ENCODE data around the gene KCNQ1. TPM values are rescaled to one million over a fixed set of nuclear protein-coding genes. Genes with fewer than 3 reads are reported as not detected.

Gene KCNQ1
- total and polyA plus RNA-seq, 9 of the 15 experiments (the other 6 are each of a cell fraction or from before 2014, with no cell fraction given) = 0.44 TPM; not detected in 8

DNA sequence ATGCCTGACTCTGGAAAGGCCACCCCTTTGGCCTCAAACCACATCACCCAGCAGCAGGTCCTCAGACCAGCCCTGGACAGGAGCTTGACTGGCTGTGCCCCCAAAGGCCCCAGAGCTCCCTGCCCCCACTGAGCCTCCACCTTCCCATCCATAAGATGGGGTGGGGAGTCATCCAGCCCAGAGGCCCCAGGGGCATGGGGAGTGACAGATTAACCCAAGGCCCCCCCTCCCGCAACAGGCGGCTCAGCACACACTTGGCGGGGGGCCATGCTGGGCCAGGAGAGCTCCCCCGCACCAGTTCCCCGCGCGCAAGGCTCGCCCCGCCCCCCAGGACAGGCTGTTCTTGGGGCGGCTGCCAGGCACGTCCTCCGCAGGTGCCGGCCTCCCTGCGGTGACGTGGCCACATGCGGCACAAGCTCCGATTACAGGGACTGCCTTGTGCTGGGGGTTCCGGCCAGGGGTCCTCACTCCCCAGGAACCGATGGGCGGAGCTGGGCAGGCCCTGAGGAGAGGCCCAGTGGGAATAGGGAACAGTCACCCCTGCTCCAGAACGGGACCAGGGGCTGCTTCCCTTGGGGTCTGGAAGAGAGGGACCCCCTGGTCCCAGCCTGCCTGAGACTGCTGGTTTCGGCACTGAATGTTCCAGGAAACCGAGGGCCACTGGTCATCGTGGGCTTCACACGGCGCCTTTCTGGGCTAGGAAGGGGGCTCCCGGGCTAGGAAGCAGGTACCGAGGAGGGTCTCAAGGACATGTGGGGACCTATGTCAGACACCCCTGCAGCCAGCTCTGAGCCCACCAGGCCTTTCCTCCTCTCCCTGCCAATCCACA is 445.9 kb downstream of the KCNQ1 start (continued):
- TF ChIP-seq, protein P1, sequence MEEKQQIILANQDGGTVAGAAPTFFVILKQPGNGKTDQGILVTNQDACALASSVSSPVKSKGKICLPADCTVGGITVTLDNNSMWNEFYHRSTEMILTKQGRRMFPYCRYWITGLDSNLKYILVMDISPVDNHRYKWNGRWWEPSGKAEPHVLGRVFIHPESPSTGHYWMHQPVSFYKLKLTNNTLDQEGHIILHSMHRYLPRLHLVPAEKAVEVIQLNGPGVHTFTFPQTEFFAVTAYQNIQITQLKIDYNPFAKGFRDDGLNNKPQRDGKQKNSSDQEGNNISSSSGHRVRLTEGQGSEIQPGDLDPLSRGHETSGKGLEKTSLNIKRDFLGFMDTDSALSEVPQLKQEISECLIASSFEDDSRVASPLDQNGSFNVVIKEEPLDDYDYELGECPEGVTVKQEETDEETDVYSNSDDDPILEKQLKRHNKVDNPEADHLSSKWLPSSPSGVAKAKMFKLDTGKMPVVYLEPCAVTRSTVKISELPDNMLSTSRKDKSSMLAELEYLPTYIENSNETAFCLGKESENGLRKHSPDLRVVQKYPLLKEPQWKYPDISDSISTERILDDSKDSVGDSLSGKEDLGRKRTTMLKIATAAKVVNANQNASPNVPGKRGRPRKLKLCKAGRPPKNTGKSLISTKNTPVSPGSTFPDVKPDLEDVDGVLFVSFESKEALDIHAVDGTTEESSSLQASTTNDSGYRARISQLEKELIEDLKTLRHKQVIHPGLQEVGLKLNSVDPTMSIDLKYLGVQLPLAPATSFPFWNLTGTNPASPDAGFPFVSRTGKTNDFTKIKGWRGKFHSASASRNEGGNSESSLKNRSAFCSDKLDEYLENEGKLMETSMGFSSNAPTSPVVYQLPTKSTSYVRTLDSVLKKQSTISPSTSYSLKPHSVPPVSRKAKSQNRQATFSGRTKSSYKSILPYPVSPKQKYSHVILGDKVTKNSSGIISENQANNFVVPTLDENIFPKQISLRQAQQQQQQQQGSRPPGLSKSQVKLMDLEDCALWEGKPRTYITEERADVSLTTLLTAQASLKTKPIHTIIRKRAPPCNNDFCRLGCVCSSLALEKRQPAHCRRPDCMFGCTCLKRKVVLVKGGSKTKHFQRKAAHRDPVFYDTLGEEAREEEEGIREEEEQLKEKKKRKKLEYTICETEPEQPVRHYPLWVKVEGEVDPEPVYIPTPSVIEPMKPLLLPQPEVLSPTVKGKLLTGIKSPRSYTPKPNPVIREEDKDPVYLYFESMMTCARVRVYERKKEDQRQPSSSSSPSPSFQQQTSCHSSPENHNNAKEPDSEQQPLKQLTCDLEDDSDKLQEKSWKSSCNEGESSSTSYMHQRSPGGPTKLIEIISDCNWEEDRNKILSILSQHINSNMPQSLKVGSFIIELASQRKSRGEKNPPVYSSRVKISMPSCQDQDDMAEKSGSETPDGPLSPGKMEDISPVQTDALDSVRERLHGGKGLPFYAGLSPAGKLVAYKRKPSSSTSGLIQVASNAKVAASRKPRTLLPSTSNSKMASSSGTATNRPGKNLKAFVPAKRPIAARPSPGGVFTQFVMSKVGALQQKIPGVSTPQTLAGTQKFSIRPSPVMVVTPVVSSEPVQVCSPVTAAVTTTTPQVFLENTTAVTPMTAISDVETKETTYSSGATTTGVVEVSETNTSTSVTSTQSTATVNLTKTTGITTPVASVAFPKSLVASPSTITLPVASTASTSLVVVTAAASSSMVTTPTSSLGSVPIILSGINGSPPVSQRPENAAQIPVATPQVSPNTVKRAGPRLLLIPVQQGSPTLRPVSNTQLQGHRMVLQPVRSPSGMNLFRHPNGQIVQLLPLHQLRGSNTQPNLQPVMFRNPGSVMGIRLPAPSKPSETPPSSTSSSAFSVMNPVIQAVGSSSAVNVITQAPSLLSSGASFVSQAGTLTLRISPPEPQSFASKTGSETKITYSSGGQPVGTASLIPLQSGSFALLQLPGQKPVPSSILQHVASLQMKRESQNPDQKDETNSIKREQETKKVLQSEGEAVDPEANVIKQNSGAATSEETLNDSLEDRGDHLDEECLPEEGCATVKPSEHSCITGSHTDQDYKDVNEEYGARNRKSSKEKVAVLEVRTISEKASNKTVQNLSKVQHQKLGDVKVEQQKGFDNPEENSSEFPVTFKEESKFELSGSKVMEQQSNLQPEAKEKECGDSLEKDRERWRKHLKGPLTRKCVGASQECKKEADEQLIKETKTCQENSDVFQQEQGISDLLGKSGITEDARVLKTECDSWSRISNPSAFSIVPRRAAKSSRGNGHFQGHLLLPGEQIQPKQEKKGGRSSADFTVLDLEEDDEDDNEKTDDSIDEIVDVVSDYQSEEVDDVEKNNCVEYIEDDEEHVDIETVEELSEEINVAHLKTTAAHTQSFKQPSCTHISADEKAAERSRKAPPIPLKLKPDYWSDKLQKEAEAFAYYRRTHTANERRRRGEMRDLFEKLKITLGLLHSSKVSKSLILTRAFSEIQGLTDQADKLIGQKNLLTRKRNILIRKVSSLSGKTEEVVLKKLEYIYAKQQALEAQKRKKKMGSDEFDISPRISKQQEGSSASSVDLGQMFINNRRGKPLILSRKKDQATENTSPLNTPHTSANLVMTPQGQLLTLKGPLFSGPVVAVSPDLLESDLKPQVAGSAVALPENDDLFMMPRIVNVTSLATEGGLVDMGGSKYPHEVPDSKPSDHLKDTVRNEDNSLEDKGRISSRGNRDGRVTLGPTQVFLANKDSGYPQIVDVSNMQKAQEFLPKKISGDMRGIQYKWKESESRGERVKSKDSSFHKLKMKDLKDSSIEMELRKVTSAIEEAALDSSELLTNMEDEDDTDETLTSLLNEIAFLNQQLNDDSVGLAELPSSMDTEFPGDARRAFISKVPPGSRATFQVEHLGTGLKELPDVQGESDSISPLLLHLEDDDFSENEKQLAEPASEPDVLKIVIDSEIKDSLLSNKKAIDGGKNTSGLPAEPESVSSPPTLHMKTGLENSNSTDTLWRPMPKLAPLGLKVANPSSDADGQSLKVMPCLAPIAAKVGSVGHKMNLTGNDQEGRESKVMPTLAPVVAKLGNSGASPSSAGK (IDR thresholded peaks at IDR 0.05) = peak; percentile 90
- TF ChIP-seq ZNF695 (CRISPR knock-in tag; IDR thresholded peaks at IDR 0.05) (no peak), KAT2B (IDR thresholded peaks at IDR 0.05; ENCODE audit: low read depth, low read length) (no peak), HDAC2 (IDR thresholded peaks at IDR 0.05) (peak; percentile 85), ZNF197 (CRISPR knock-in tag; IDR thresholded peaks at IDR 0.05; ENCODE audit: low read depth) (no peak), HMG20A (CRISPR knock-in tag; conservative IDR thresholded peaks at IDR 0.05) (no peak), FOXJ2 (tag; IDR thresholded peaks at IDR 0.05) (no peak), JUND (IDR thresholded peaks at IDR 0.05; ENCODE audit: borderline replicate concordance, low read depth, low read length) (0 out of 2 replicates have a peak, but pooled peaks have one; percentile 45), JUND (tag; IDR thresholded peaks at IDR 0.05; ENCODE audit: borderline replicate concordance, low read depth, low read length) (peak; percentile 68; the same call in 1 of the 3 replicates), ZNF316 (IDR thresholded peaks at IDR 0.05) (no peak), NBN (IDR thresholded peaks at IDR 0.05; ENCODE audit: low read depth) (0 out of 2 replicates have a peak, but pooled peaks have one; percentile 56), ARNT (IDR thresholded peaks at IDR 0.05) (0 out of 4 replicates have a peak, but pooled peaks of 1 of the 2 experiments have one; percentile 43), ZFP36 (IDR thresholded peaks at IDR 0.05; ENCODE audit: low read depth, low read length, partially characterized antibody) (no peak), MCM7 (IDR thresholded peaks at IDR 0.05) (no peak)
